Peyer's patch (tissue), 4 donors: ENCODE results near the gene GPATCH4. TPM values are rescaled to one million over a fixed set of nuclear protein-coding genes. Genes with fewer than 3 reads are reported as not detected.

ENCODE experiments used
- DNase-seq, 3 donors: peaks; one replicate each; pipeline ENCODE4 v3.0.0-alpha.2; 2017 to 2019
- H3K27ac ChIP-seq, 4 donors: fragments of 200-600 bp; sonication (generic); one replicate each; pipeline ENCODE4 v1.5.1; 2016 to 2019
- H3K27me3 ChIP-seq, 2 donors: fragments of 200-600 bp; sonication (generic); one replicate each; pipeline ENCODE4 v1.5.1; 2019
- H3K36me3 ChIP-seq, 3 donors: fragments of 200-600 bp; sonication (generic); one replicate each; pipeline ENCODE4 v1.5.1; 2016 to 2019
- H3K4me1 ChIP-seq, 4 donors: fragments of 200-600 bp; sonication (generic); one replicate each; pipeline ENCODE4 v1.5.1; 2016 to 2019
- H3K4me3 ChIP-seq, 4 donors: fragments of 200-600 bp; sonication (generic); 1 replicate in 3 of 4; 2 replicates in 1 of 4; pipeline ENCODE4 v1.5.1; 2016 to 2019; ENCODE audit warnings: mild to moderate bottlenecking in 1 of 4
- H3K9me3 ChIP-seq, 4 donors: fragments of 200-600 bp; sonication (generic); one replicate each; pipeline ENCODE4 v1.5.1; 2016 to 2019; ENCODE audit warnings: mild to moderate bottlenecking in 1 of 4
- CTCF ChIP-seq, 6 experiments: fragments of 450-650 bp in 4 of 6; fragments of 200-600 bp in 2 of 6; sonication (generic) in 1 of 6; IDR thresholded peaks; one replicate each; pipeline ENCODE4 v1.5.1; 2017 to 2019; ENCODE audit warnings: antibody characterized with exemption in 6 of 6, mild to moderate bottlenecking in 3 of 6, moderate library complexity in 1 of 6
- POLR2A ChIP-seq, 2 donors: fragments of 450-650 bp; IDR thresholded peaks; one replicate each; pipeline ENCODE4 v1.5.1; 2017; ENCODE audit warnings: antibody characterized with exemption in 2 of 2, mild to moderate bottlenecking in 2 of 2, moderate library complexity in 2 of 2
- total RNA-seq, 4 donors: library from RNA; depleted of rRNA; stranded (reverse); fragments of >200 nt; gene quantifications; one replicate each; pipeline ENCODE4 v1.1.0, GENCODE V29; 2016

The GPATCH4 gene
- total RNA-seq, 4 donors from 2014 or later, result 6.3 to 38.0 (median 11.3) TPM

DNA sequence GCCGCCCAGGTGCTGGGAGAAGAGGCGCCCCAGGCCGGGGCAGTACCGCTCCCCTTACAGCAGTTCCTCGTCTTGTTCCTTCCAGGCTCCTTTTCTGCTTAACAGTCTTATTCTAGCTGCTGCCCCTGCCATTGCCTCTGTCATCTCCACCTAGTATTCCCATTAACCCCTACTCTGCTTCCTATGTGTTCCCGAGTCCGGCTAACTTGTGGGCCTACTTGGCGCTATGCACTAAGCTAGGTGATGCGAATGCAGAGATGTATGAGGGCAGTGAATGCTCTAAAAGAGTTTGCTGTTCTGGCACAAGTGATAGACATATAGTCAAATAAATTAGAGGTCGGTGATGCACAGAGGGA, 28.6 kb downstream of the GPATCH4 start:
- Histone ChIP-seq H3K27ac (no peak overlapping the region), H3K36me3 (no peaks in the 10 kb centered on the region), H3K4me1 (peaks cover 0 to 21% (median 7%) of the 10 kb centered on the region in 4 donors), H3K9me3 (no peaks in the 10 kb centered on the region), H3K4me3 (peak overlapping the region in 3 of 4 donors; percentile 40 to 54 (median 50)), H3K27me3 (no peaks in the 10 kb centered on the region)
- no peak for DNase-seq
- TF ChIP-seq POLR2A (IDR thresholded peaks at IDR 0.05) (no peak), CTCF (IDR thresholded peaks at IDR 0.05) (no peak)

GRCh38 chr1:156571919-156572662, 29.2 kb downstream of the GPATCH4 start, which contains the start of gene IQGAP3:
TSS of gene IQGAP3 (minus strand) at chr1:156572565. CDS start at chr1:156572529, 36 bp downstream.
- TF ChIP-seq POLR2A (IDR thresholded peaks at IDR 0.05) (no peak), CTCF (IDR thresholded peaks at IDR 0.05) (no peak)
- Histone ChIP-seq H3K27ac (peak within 1 kb of the TSS in 3 of 4 donors; percentile 51 to 87 (median 83)), H3K9me3 (no peaks in the 10 kb centered on the region), H3K4me1 (peaks cover 0 to 21% (median 7%) of the 10 kb centered on the region in 4 donors), H3K4me3 (peak within 1 kb of the TSS; percentile 24 to 54 (median 45)), H3K27me3 (no peaks in the 10 kb centered on the region), H3K36me3 (no peaks in the 10 kb centered on the region)
- DNase-seq, result peak; percentile 71 to 93 (median 89)

GRCh38 chr1:156571261-156571852, 29.9 kb downstream of the GPATCH4 start:
- Histone ChIP-seq H3K4me1 (peaks cover 0 to 21% (median 7%) of the 10 kb centered on the region in 4 donors), H3K27ac (peak overlapping the region in 3 of 4 donors; percentile 51 to 87 (median 83)), H3K9me3 (no peaks in the 10 kb centered on the region), H3K36me3 (no peaks in the 10 kb centered on the region), H3K27me3 (no peaks in the 10 kb centered on the region), H3K4me3 (peak overlapping the region in 2 of 4 donors; percentile 17 to 54)
- no peak for TF ChIP-seq CTCF (IDR thresholded peaks at IDR 0.05)
- no peak for TF ChIP-seq POLR2A (IDR thresholded peaks at IDR 0.05)
- no peak for DNase-seq

DNA sequence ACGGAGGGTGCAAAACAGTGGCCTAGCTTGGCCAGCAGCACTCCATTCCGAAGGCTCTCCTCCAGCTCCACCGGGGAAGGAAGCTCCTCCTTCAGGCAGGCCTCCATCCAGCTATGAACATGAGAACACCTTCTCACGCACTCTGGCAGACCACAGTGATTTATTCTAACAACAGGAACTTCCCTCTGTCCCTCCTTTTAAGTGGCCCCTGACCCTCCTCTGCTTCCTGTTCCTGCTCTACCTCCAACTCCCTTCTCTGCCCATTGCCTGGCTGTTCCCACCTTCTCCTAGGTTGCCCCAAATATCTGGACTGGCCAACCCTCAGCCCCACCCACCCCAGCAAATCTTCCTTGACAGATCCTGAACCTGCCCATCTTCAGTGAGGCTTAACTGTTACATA, 34.8 kb downstream of the GPATCH4 start:
- Histone ChIP-seq H3K27ac (no peak overlapping the region), H3K4me1 (peaks cover 0 to 7% (median 0%) of the 10 kb centered on the region in 4 donors), H3K9me3 (no peaks in the 10 kb centered on the region), H3K4me3 (no peak overlapping the region), H3K36me3 (no peaks in the 10 kb centered on the region), H3K27me3 (no peaks in the 10 kb centered on the region)
- TF ChIP-seq POLR2A (IDR thresholded peaks at IDR 0.05) (no peak), CTCF (IDR thresholded peaks at IDR 0.05) (no peak)
- no peak for DNase-seq

DNA sequence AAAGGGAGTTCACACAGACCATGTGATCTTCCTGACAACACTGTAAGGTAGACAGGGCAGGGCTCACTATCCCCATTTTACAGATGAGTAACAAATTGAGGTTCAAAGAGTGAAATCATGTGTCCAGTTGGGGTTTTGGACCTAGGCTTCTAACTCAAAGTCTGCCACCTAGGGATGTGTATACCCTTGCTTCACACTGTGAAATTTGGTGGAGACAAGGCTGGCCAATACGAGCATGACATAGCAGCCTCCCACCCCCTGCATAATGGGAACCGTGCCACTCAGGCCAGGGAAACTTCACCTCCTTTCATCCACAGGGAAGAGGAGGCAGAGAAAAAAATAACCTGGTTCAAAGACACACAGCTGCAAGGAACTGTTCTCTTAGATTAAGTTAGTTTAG, 35.8 kb downstream of the GPATCH4 start:
- DNase-seq, result no peak
- H3K4me3 ChIP-seq, result no peak overlapping the region
- H3K27ac ChIP-seq, result no peak overlapping the region
- H3K36me3 ChIP-seq, result no peaks in the 10 kb centered on the region
- no peak for TF ChIP-seq POLR2A (IDR thresholded peaks at IDR 0.05)
- TF ChIP-seq CTCF (IDR thresholded peaks at IDR 0.05), result no peak
- H3K4me1 ChIP-seq, result peaks cover 0 to under 1% (median 0%) of the 10 kb centered on the region in 4 donors
- H3K27me3 ChIP-seq, result no peaks in the 10 kb centered on the region
- no peaks in the 10 kb centered on the region for H3K9me3 ChIP-seq
